HL-60 (cell line): ENCODE results near the gene AFF2.

ENCODE experiments used
- DNase-seq, 2 experiments: peaks; one replicate each; pipeline ENCODE4 v3.0.0-alpha.2; 2010 to 2020; ENCODE audit warnings: low read depth in 1 of 2, low spot score in 1 of 2
- H3K27ac ChIP-seq: fragments of 250-450 bp; sonication (Bioruptor Pico); replicated peaks from 2 replicates; pipeline ENCODE4 v1.5.1; 2020; ENCODE audit warnings: mild to moderate bottlenecking, moderate library complexity
- H3K27me3 ChIP-seq: fragments of 250-450 bp; sonication (Bioruptor Pico); 2 replicates; pipeline ENCODE4 v1.5.1; 2021; ENCODE audit warnings: mild to moderate bottlenecking, moderate library complexity; ENCODE audit not compliant: insufficient read depth, poor library complexity, severe bottlenecking
- H3K4me3 ChIP-seq: replicated peaks from 2 replicates; pipeline ENCODE4 v1.5.1; 2011; ENCODE audit warnings: mild to moderate bottlenecking, control low read depth, low read length; ENCODE audit not compliant: insufficient read depth
- CTCF ChIP-seq: IDR thresholded peaks from one replicate; pipeline ENCODE4 v1.5.1; 2011; ENCODE audit warnings: low read length, control low read depth, inconsistent platforms; ENCODE audit not compliant: insufficient read depth
- GABPA ChIP-seq: IDR thresholded peaks from 2 replicates; pipeline ENCODE4 v1.6.1; 2012; ENCODE audit warnings: low read depth
- POLR2AphosphoS5 ChIP-seq: IDR thresholded peaks from 2 replicates; pipeline ENCODE4 v1.6.1; 2012; ENCODE audit warnings: low read depth
- REST ChIP-seq: IDR thresholded peaks from 2 replicates; pipeline ENCODE4 v1.6.1; 2012; ENCODE audit warnings: low read depth; ENCODE audit not compliant: insufficient replicate concordance
- SPI1 ChIP-seq: IDR thresholded peaks from 2 replicates; pipeline ENCODE4 v1.6.1; 2012; ENCODE audit warnings: low read depth, mild to moderate bottlenecking, borderline replicate concordance

AFF2 gene

GRCh38 chrX:148466292-148466691, 34.1 kb upstream of the AFF2 start:
- Histone ChIP-seq H3K27ac (no peak overlapping the region), H3K4me3 (no peak overlapping the region), H3K27me3 (no peaks in the 10 kb centered on the region)
- no peak for TF ChIP-seq CTCF
- TF ChIP-seq GABPA, result no peak
- no peak for TF ChIP-seq POLR2AphosphoS5
- TF ChIP-seq REST, result no peak
- no peak for TF ChIP-seq SPI1
- no peak for DNase-seq

GRCh38 chrX:148470324-148470723, 30.1 kb upstream of the AFF2 start:
- Histone ChIP-seq H3K4me3 (no peak overlapping the region), H3K27me3 (no peaks in the 10 kb centered on the region), H3K27ac (no peak overlapping the region)
- no peak for DNase-seq
- TF ChIP-seq SPI1, result no peak
- TF ChIP-seq POLR2AphosphoS5, result no peak
- no peak for TF ChIP-seq CTCF
- no peak for TF ChIP-seq GABPA
- TF ChIP-seq REST, result no peak

- no peak for TF ChIP-seq SPI1
- TF ChIP-seq GABPA, result no peak
- no peak for TF ChIP-seq CTCF
- TF ChIP-seq POLR2AphosphoS5, result no peak
- no peak for TF ChIP-seq REST
- Histone ChIP-seq H3K27me3 (no peaks in the 10 kb centered on the region), H3K27ac (no peak overlapping the region), H3K4me3 (no peak overlapping the region)
- DNase-seq, result no peak
Observed at GRCh38 chrX:148474030-148474429, 26.4 kb upstream of the AFF2 start.
